SK-N-SH treated with all-trans-retinoic acid at 6 μM for 48 hours (cell line): ENCODE results near the gene ATXN3L.

Source experiments
- RARB ChIP-seq: fragments of 250-450 bp; sonication (Bioruptor Pico); IDR thresholded peaks from 2 replicates; pipeline ENCODE4 v1.8.0; 2021; ENCODE audit warnings: mild to moderate bottlenecking, moderate library complexity
- ZFP30 ChIP-seq: fragments of 450-650 bp; formaldehyde crosslinking; IDR thresholded peaks from 2 replicates; pipeline ENCODE4 v1.5.0; 2022; ENCODE audit warnings: mild to moderate bottlenecking, moderate library complexity
- ZNF70 ChIP-seq: fragments of 450-650 bp; formaldehyde crosslinking; IDR thresholded peaks from 2 replicates; pipeline ENCODE4 v1.5.0; 2020; ENCODE audit warnings: mild to moderate bottlenecking, moderate library complexity

DNA sequence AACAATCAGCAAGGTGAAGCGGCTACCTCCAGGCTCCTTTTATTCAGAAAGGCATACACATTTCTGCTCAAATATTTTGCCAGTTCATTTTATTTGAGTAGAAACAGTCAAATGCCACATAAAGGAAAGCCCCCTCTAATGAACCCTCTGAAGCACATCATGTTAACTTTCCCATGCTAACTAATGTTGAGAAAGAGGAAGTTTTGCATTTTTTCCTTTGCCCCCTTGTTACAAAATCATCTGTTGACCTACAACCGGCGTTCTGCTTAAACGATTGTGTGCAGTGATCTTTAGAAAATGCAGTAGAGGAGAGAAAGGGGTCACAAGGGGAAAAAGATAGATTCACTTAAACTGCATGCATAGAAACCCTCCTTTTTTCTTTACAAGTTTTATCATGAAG is 25.2 kb upstream of the ATXN3L start:
- TF ChIP-seq RARB (CRISPR knock-in tag) (no peak), ZNF70 (CRISPR knock-in tag) (no peak), ZFP30 (CRISPR knock-in tag) (no peak)
